Cardiac fibroblast (primary cell): ENCODE data around the gene ZNF180.

Experiments used
- DNase-seq, 2 donors: peaks; one replicate each; pipeline versions ENCODE4 v3.0.0 to v3.0.0-alpha.2; 2010; ENCODE audit warnings: low read depth in 2 of 2
- H3K4me3 ChIP-seq, 2 donors: replicated peaks in 1 of 2; 1 replicate in 1 of 2; 2 replicates in 1 of 2; pipeline ENCODE4 v1.5.1; 2011; ENCODE audit warnings: low read depth in 2 of 2, low read length in 2 of 2, mild to moderate bottlenecking in 2 of 2, moderate library complexity in 1 of 2
- TF ChIP-seq, protein P1 (sequence below): IDR thresholded peaks from one replicate; pipeline ENCODE4 v1.5.1; 2011; ENCODE audit warnings: low read depth, mild to moderate bottlenecking, low read length, inconsistent platforms

ZNF180 gene

DNA sequence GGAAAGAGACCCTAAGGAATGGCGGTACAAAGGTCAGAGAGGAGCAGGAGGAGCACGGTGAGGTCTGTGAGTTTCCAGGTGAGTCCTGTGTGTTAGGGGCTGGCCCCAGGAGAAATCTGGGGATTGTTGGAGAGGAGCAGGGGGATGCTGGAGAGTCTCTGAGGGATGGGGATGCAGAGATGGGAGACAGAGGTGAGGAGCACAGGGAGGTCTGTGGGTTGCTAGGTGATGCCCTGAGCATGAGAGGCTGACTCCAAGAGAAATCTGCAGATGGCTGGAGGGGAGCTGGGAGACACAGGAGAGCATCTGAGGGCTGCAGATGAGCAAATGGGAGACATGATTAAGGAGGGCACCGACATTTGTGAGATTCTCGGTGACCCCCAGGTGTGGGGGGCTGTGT, 48.0 kb downstream of the ZNF180 start:
- TF ChIP-seq, protein P1, sequence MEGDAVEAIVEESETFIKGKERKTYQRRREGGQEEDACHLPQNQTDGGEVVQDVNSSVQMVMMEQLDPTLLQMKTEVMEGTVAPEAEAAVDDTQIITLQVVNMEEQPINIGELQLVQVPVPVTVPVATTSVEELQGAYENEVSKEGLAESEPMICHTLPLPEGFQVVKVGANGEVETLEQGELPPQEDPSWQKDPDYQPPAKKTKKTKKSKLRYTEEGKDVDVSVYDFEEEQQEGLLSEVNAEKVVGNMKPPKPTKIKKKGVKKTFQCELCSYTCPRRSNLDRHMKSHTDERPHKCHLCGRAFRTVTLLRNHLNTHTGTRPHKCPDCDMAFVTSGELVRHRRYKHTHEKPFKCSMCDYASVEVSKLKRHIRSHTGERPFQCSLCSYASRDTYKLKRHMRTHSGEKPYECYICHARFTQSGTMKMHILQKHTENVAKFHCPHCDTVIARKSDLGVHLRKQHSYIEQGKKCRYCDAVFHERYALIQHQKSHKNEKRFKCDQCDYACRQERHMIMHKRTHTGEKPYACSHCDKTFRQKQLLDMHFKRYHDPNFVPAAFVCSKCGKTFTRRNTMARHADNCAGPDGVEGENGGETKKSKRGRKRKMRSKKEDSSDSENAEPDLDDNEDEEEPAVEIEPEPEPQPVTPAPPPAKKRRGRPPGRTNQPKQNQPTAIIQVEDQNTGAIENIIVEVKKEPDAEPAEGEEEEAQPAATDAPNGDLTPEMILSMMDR = no peak
- DNase-seq = no peak
- H3K4me3 ChIP-seq = no peak overlapping the region

DNA sequence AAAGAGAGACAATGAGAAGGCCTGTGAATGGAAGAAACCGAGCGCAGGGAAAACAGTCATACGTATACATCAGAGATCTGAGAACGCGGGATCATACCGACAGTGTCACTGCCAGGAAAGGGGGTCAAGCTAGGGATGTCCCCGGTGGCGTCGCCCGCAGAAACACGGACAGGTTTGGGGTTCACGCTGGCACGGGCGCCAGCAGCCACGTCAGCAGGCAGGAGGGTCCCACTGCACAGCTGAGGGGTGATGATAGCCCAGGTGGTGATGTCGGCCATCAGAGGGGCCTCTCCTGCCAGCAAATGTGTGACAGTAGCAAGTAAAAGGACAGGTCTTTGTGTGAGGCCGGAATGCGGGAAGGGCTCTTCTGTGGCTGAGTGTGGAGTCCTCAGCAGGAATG, 48.6 kb downstream of the ZNF180 start:
- no peak overlapping the region for H3K4me3 ChIP-seq
- TF ChIP-seq, protein P1 = no peak
- no peak for DNase-seq

DNA sequence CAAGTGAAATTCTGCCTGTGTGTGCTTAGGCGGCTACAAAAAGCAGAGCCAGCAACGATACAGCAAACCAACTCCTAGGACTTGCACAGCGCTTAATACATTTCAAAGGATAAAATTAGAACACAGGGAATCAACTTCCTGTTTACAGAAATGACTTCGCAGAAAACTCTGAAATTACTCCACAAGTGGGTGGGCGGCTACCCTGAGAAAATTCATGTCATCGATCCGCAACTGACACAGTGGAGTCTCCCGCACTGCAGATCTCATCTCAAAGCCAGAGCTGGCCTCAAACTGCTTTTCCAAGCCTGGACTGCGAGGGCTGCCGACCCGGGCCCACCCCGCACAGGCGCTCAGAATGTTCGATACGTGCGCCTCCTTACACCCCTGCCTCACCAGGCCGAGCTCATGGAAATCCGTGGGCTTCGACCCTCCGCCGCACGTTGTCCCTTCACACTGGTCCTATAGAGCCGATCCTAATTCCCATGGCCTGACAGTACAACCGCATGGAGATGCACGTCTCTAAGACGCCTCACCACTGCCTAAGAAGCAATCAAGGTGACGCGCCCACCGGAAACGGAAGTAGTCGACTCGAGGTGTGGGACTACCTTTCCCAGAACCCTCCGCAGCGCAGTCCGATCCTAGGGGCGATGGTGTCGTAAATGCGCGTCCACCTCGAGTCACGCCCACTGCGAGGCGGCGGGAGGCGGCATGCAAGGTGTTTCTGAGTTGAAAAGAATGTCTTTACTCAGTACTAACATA, 52.2 kb downstream of the ZNF180 start, which contains the start of gene ZNF229:
ZNF229 (minus strand) TSS at position 557 of the 759 bp plus-strand sequence. CDS start 5,625 bp downstream, outside the sequence.
- H3K4me3 ChIP-seq = peak within 1 kb of the TSS; percentile 76 to 85
- peak; percentile 94 to 96 for DNase-seq
- TF ChIP-seq, protein P1 = no peak

DNA sequence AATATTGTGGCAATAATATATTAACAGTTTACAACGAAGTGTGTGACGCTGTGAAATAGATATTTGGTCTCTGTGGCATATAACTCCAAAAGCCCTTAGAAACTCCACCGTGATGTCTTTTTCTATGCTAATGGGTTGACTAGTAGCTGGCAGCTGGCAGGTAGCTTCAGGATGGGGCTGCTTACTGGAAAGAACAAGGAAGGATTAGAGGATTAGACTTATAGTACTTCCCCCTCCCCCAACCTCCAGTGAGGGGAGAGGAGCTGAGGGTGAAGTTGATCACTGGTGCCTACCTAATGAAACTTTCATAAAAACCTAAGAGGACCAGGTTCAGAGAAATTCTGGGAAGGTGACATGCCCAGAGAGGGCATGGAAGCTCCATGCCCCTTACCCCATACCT, 61.9 kb downstream of the ZNF180 start:
- DNase-seq = no peak
- H3K4me3 ChIP-seq = no peak overlapping the region
- TF ChIP-seq, protein P1 = no peak

DNA sequence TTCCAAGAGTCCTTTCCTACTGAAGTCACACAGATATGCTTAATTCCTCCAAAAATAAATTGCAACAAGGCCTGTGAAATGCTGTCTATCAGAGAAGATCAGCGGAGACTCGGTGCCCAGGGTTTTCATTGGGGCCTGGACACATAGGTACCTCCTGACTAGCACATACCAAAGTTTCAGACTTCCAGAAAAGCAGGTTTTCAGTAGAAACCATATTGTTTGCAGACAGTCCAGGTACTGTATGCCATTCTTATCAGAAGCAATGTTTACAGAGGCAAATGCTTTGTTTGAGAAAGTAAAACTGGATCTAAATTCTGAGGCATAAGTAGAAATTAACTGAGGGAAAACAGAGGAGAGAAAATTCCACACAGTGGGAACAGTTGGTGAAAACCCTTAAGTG, 64.9 kb downstream of the ZNF180 start:
- no peak for DNase-seq
- TF ChIP-seq, protein P1 = no peak
- no peak overlapping the region for H3K4me3 ChIP-seq

DNA sequence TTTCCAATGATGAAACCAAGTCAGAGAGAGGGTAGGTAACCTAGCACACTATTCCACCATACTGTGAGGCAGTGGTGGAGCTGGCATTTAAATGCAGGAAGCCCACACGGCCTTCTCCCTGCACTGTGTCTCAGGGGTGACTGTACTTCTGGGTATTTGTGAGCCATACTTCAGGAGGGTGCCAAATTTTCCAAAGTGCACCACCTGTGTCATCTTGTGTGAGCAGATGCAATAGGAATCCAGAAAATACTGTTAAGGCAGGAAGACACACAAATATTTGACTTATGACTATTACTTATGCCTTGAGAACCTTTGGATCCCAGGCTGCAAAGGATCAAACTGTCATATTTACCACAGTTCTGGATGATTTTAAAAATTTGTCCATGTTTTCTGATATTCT, 69.4 kb downstream of the ZNF180 start:
- DNase-seq = peak in 1 of 2 donors; percentile 14
- TF ChIP-seq, protein P1 = no peak
- no peak overlapping the region for H3K4me3 ChIP-seq
